ENCODE measurements around the gene GGT6. TPM values are rescaled to one million over a fixed set of nuclear protein-coding genes. Genes with fewer than 3 reads are reported as not detected.
"Not testable (repeated sequence)": the region's sequence is repeated elsewhere in the genome, so short reads cannot be mapped to it uniquely, and the experiment has no call there.

The GGT6 gene
- total RNA-seq, 4 donors from 2014 or later, result 46.0 to 141 (median 68.5) TPM

GRCh38 chr17:4582691-4583090 is 22.3 kb upstream of the GGT6 start:
- H3K27ac ChIP-seq, result no peak overlapping the region
- no peaks in the 10 kb centered on the region for H3K36me3 ChIP-seq
- intact Hi-C loops (cut with DNase I), result no loop called here
- H3K9me3 ChIP-seq, result no peaks in the 10 kb centered on the region
- H3K27me3 ChIP-seq, result peaks cover 0 to 71% (median 11%) of the 10 kb centered on the region in 4 donors
- DNase-seq, result no peak
- no peak overlapping the region for H3K4me3 ChIP-seq
- TF ChIP-seq CTCF (IDR thresholded peaks at IDR 0.05) (no peak), POLR2A (IDR thresholded peaks at IDR 0.05) (no peak)
- peaks cover 6 to 31% (median 12%) of the 10 kb centered on the region in 3 donors for H3K4me1 ChIP-seq
- WGBS, 2 donors, result no CpG with 5 or more reads among the region's 8 CpGs

- 62 to 72% methylated on average over 5 to 6 of the region's 7 CpGs for WGBS, 2 donors
- Histone ChIP-seq H3K36me3 (no peaks in the 10 kb centered on the region), H3K27me3 (peaks cover 0 to 67% (median 11%) of the 10 kb centered on the region in 4 donors), H3K9me3 (no peaks in the 10 kb centered on the region), H3K27ac (no peak overlapping the region), H3K4me1 (peaks cover 6 to 31% (median 12%) of the 10 kb centered on the region in 3 donors), H3K4me3 (no peak overlapping the region)
- DNase-seq, result no peak
- intact Hi-C loops (cut with DNase I), result no loop called here
- no peak for TF ChIP-seq CTCF (IDR thresholded peaks at IDR 0.05)
- TF ChIP-seq POLR2A (IDR thresholded peaks at IDR 0.05), result no peak
Observed at GRCh38 chr17:4582101-4582501, 21.7 kb upstream of the GGT6 start.

- H3K27me3 ChIP-seq, result peaks cover 0 to 49% (median 11%) of the 10 kb centered on the region in 4 donors
Observed at GRCh38 chr17:4580291-4580690, 19.9 kb upstream of the GGT6 start.

GRCh38 chr17:4579678-4580077 is 19.3 kb upstream of the GGT6 start:
- H3K27me3 ChIP-seq, result peaks cover 0 to 43% (median 9%) of the 10 kb centered on the region in 4 donors
- H3K27ac ChIP-seq, result no peak overlapping the region
- intact Hi-C loops (cut with DNase I), result no loop called here
- H3K4me1 ChIP-seq, result peaks cover 6 to 26% (median 11%) of the 10 kb centered on the region in 3 donors
- TF ChIP-seq CTCF (IDR thresholded peaks at IDR 0.05), result no peak
- no peak for TF ChIP-seq POLR2A (IDR thresholded peaks at IDR 0.05)
- no peaks in the 10 kb centered on the region for H3K9me3 ChIP-seq
- H3K36me3 ChIP-seq, result no peaks in the 10 kb centered on the region
- H3K4me3 ChIP-seq, result no peak overlapping the region
- DNase-seq, result no peak
- 48 to 64% methylated on average over 10 to 11 of the region's 11 CpGs for WGBS, 2 donors

More at GRCh38 chr17:4580291-4580690, 19.9 kb upstream of the GGT6 start:
- peaks cover 6 to 31% (median 12%) of the 10 kb centered on the region in 3 donors for H3K4me1 ChIP-seq
- no peak for DNase-seq
- H3K27ac ChIP-seq, result no peak overlapping the region
- H3K9me3 ChIP-seq, result no peaks in the 10 kb centered on the region
- H3K36me3 ChIP-seq, result no peaks in the 10 kb centered on the region
- intact Hi-C loops (cut with DNase I), result no loop called here
- WGBS, 2 donors, result 35 to 45% methylated on average over 3 to 5 of the region's 7 CpGs
- no peak overlapping the region for H3K4me3 ChIP-seq
- TF ChIP-seq CTCF (IDR thresholded peaks at IDR 0.05), result no peak
- TF ChIP-seq POLR2A (IDR thresholded peaks at IDR 0.05), result no peak

GRCh38 chr17:4578349-4578748 is 18.0 kb upstream of the GGT6 start:
- DNase-seq; H3K36me3 ChIP-seq; H3K4me3 ChIP-seq; H3K27ac ChIP-seq; H3K9me3 ChIP-seq; intact Hi-C loops (cut with DNase I): not testable (repeated sequence)
- peaks cover 0 to 30% (median under 1%) of the 10 kb centered on the region in 4 donors for H3K27me3 ChIP-seq
- peaks cover 0 to 18% (median 0%) of the 10 kb centered on the region in 3 donors for H3K4me1 ChIP-seq
- WGBS, 2 donors, result no CpG with 5 or more reads among the region's 24 CpGs
